DND-41 (cell line): ENCODE results near the gene TBC1D7.

Source experiments
- ATAC-seq: fragments of 200-7000 bp; cut with Tn5 transposase; 3 replicates; pipeline ENCODE4 v1.9.1; 2021; ENCODE audit warnings: low read depth; ENCODE audit not compliant: insufficient read depth
- DNase-seq: peaks from one replicate; pipeline ENCODE4 v3.0.0-alpha.2; 2020
- H2AFZ ChIP-seq: 2 replicates; pipeline ENCODE4 v1.6.0; 2012; ENCODE audit warnings: low read depth, low read length
- H3K27ac ChIP-seq: 2 replicates; pipeline ENCODE4 v1.5.1; 2012; ENCODE audit warnings: low read length, inconsistent platforms
- H3K27me3 ChIP-seq: fragments of 200-600 bp; sonication (generic); 2 replicates; pipeline ENCODE4 v1.6.0; 2012; ENCODE audit warnings: low read length, mild to moderate bottlenecking, inconsistent platforms; ENCODE audit not compliant: insufficient read depth, poor library complexity
- H3K36me3 ChIP-seq: 2 replicates; pipeline ENCODE4 v1.5.1; 2012; ENCODE audit warnings: low read length, inconsistent platforms; ENCODE audit not compliant: insufficient read depth
- H3K4me1 ChIP-seq: 2 replicates; pipeline ENCODE4 v1.5.1; 2012; ENCODE audit warnings: mild to moderate bottlenecking, low read length; ENCODE audit not compliant: insufficient read depth
- H3K4me2 ChIP-seq: 2 replicates; pipeline ENCODE4 v1.6.0; 2012; ENCODE audit warnings: mild to moderate bottlenecking, moderate library complexity, low read length, inconsistent platforms; ENCODE audit not compliant: insufficient read depth
- H3K4me3 ChIP-seq, 2 experiments: fragments of 200-600 bp in 1 of 2; shearing (Covaris generic) in 1 of 2; 2 replicates each; pipeline ENCODE4 v1.5.1; 2012 to 2016; ENCODE audit warnings: inconsistent platforms in 2 of 2, low read length in 2 of 2, mild to moderate bottlenecking in 2 of 2, low read depth in 1 of 2, moderate library complexity in 1 of 2
- H3K79me2 ChIP-seq: 2 replicates; pipeline ENCODE4 v1.6.0; 2012; ENCODE audit warnings: low read length, inconsistent platforms; ENCODE audit not compliant: insufficient read depth
- H3K9ac ChIP-seq: 2 replicates; pipeline ENCODE4 v1.6.0; 2012; ENCODE audit warnings: low read depth, mild to moderate bottlenecking, inconsistent platforms, low read length, moderate library complexity
- H3K9me3 ChIP-seq: 2 replicates; pipeline ENCODE4 v1.5.1; 2012; ENCODE audit warnings: low read length, moderate library complexity, mild to moderate bottlenecking, inconsistent platforms; ENCODE audit not compliant: insufficient read depth, severe bottlenecking
- H4K20me1 ChIP-seq: 2 replicates; pipeline ENCODE4 v1.6.0; 2012; ENCODE audit warnings: low read length; ENCODE audit not compliant: insufficient read depth
- CTCF ChIP-seq: IDR thresholded peaks from 2 replicates; pipeline ENCODE4 v1.5.1; 2012; ENCODE audit warnings: borderline replicate concordance, low read length, moderate library complexity, mild to moderate bottlenecking; ENCODE audit not compliant: poor library complexity, severe bottlenecking; ENCODE audit errors: extremely low read depth
- EZH2 ChIP-seq: IDR thresholded peaks from 3 replicates; pipeline ENCODE4 v1.6.1; 2012; ENCODE audit warnings: borderline replicate concordance, low read depth, mild to moderate bottlenecking, moderate library complexity, low read length, inconsistent platforms; ENCODE audit not compliant: severe bottlenecking

TBC1D7 gene

GRCh38 chr6:13298446-13298845, 29.9 kb downstream of the TBC1D7 start:
- Histone ChIP-seq H4K20me1 (0 out of 2 replicates have a peak, but pooled peaks cover 3% of the 10 kb centered on the region), H3K36me3 (peaks cover 75% of the 10 kb centered on the region)

GRCh38 chr6:13297391-13297790, 30.9 kb downstream of the TBC1D7 start:
- H3K4me1 ChIP-seq: no peaks in the 10 kb centered on the region
- H3K79me2 ChIP-seq: no peaks in the 10 kb centered on the region
- H3K4me2 ChIP-seq: no peak overlapping the region
- H3K36me3 ChIP-seq: peaks cover 72% of the 10 kb centered on the region
- no peaks in the 10 kb centered on the region for H4K20me1 ChIP-seq
- TF ChIP-seq EZH2 (no peak), CTCF (no peak)
- DNase-seq: no peak
- no peaks in the 10 kb centered on the region for H3K9me3 ChIP-seq
- no peak overlapping the region for H3K9ac ChIP-seq
- H3K27me3 ChIP-seq: no peaks in the 10 kb centered on the region
- no peak overlapping the region for H3K27ac ChIP-seq
- H3K4me3 ChIP-seq: no peak overlapping the region
- ATAC-seq: no peak
- no peak overlapping the region for H2AFZ ChIP-seq

More at GRCh38 chr6:13298446-13298845, 29.9 kb downstream of the TBC1D7 start:
- TF ChIP-seq EZH2 (no peak), CTCF (no peak)
- Histone ChIP-seq H3K79me2 (no peaks in the 10 kb centered on the region), H3K4me2 (no peak overlapping the region), H3K9me3 (no peaks in the 10 kb centered on the region), H2AFZ (no peak overlapping the region), H3K4me3 (no peak overlapping the region), H3K27ac (no peak overlapping the region), H3K27me3 (no peaks in the 10 kb centered on the region), H3K9ac (no peak overlapping the region), H3K4me1 (no peaks in the 10 kb centered on the region)
- ATAC-seq (no peak), DNase-seq (no peak)

DNA sequence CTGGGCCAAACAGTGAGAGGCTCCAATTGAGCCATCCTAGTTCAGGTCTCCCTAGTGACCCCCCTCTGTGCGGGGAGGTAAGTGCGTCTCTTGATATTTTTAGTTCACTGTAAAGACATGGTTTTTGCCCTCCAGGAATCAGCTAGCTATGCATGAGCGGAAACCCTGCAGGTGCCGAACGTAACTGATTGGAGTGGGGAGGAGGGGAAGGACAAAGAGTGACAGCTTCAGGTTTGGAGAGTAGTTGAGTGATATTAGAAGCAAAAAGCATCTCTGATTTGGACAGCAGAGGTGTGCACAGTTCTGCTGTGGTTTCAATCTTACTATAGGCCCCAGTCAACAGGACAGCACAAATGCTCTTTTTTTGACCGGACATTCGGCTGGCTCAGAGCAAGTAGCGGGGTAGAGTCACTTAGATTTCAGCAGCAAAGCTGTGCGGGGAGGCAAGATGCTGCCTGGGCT, 31.8 kb downstream of the TBC1D7 start:
- peaks cover 68% of the 10 kb centered on the region for H3K36me3 ChIP-seq
- H3K9me3 ChIP-seq: no peaks in the 10 kb centered on the region
- H3K4me2 ChIP-seq: no peak overlapping the region
- no peak overlapping the region for H3K9ac ChIP-seq
- ATAC-seq (no peak), DNase-seq (no peak)
- no peak overlapping the region for H3K27ac ChIP-seq
- H3K4me1 ChIP-seq: no peaks in the 10 kb centered on the region
- H4K20me1 ChIP-seq: no peaks in the 10 kb centered on the region
- TF ChIP-seq CTCF: no peak
- no peak for TF ChIP-seq EZH2
- H3K4me3 ChIP-seq: no peak overlapping the region
- no peaks in the 10 kb centered on the region for H3K27me3 ChIP-seq
- H2AFZ ChIP-seq: no peak overlapping the region
- H3K79me2 ChIP-seq: no peaks in the 10 kb centered on the region

DNA sequence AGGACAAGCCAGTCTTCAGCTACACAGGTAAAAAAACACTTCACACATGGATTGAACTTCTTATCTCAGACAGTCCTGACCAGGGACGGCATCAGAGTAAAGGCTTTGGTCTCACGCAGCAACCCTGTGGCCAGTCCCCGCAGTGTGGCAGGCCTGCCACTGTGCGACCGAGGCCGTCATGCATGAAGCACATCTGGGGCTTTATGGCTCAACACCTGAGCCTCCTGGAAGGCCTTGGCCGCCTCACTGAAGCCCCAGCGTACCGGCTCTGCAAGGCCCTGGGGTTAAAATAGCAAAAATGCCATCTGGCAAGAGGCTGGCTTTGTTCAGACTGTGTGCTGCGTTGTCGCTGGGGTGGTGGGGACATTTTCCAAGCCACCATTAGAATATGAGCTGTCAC, 32.8 kb downstream of the TBC1D7 start:
- no peak overlapping the region for H3K27ac ChIP-seq
- H3K4me2 ChIP-seq: no peak overlapping the region
- H3K9ac ChIP-seq: no peak overlapping the region
- H3K4me1 ChIP-seq: no peaks in the 10 kb centered on the region
- H3K27me3 ChIP-seq: no peaks in the 10 kb centered on the region
- no peak overlapping the region for H3K4me3 ChIP-seq
- H2AFZ ChIP-seq: no peak overlapping the region
- H4K20me1 ChIP-seq: no peaks in the 10 kb centered on the region
- no peak for TF ChIP-seq EZH2
- TF ChIP-seq CTCF: no peak
- H3K9me3 ChIP-seq: no peaks in the 10 kb centered on the region
- H3K79me2 ChIP-seq: no peaks in the 10 kb centered on the region
- peaks cover 65% of the 10 kb centered on the region for H3K36me3 ChIP-seq
- DNase-seq: no peak
- ATAC-seq: no peak
